ENCODE data around the gene EFHC2. TPM values are rescaled to one million over a fixed set of nuclear protein-coding genes. Genes with fewer than 3 reads are reported as not detected.

Gene EFHC2
- total and polyA plus RNA-seq, 3 donors from 2014 or later: 8.2 to 17.3 (median 14.4) TPM

- Histone ChIP-seq H3K4me3 (no peak overlapping the region), H3K27ac (no peak overlapping the region), H3K36me3 (ENCODE audit: low read depth, missing control alignments) (no peaks in the 10 kb centered on the region), H3K27me3 (no peaks in the 10 kb centered on the region), H3K4me1 (no peaks in the 10 kb centered on the region), H3K9me3 (no peaks in the 10 kb centered on the region)
- DNase-seq: no peak
- no peak for TF ChIP-seq CTCF (IDR thresholded peaks at IDR 0.05)
- no peak for TF ChIP-seq POLR2A (IDR thresholded peaks at IDR 0.05)
- 86 to 88% methylated on average over 7 of the region's 7 CpGs for WGBS, 2 donors
- intact Hi-C loops (cut with DNase I; ENCODE audit: low total_unique reads): no loop called here
These were observed 97.7 kb downstream of the EFHC2 start for GRCh38 chrX:44245733-44246132.

GRCh38 chrX:44244008-44244407 lies 99.5 kb downstream of the EFHC2 start:
- intact Hi-C loops (cut with DNase I; ENCODE audit: low total_unique reads): no loop called here
- no peaks in the 10 kb centered on the region for H3K9me3 ChIP-seq
- TF ChIP-seq CTCF (IDR thresholded peaks at IDR 0.05): peak in 2 of 3 experiments; percentile 16 to 18
- no peak for TF ChIP-seq POLR2A (IDR thresholded peaks at IDR 0.05)
- H3K36me3 ChIP-seq (ENCODE audit: low read depth, missing control alignments): no peaks in the 10 kb centered on the region
- H3K4me1 ChIP-seq: no peaks in the 10 kb centered on the region
- H3K27me3 ChIP-seq: no peaks in the 10 kb centered on the region
- no peak for DNase-seq
- H3K27ac ChIP-seq: no peak overlapping the region
- WGBS, 2 donors: 20 to 47% methylated on average over 1 of the region's 1 CpG
- no peak overlapping the region for H3K4me3 ChIP-seq

GRCh38 chrX:44241546-44241945 lies 101.9 kb downstream of the EFHC2 start:
- 79 to 85% methylated on average over 4 of the region's 4 CpGs for WGBS, 2 donors
- DNase-seq: no peak
- TF ChIP-seq CTCF (IDR thresholded peaks at IDR 0.05) (no peak), POLR2A (IDR thresholded peaks at IDR 0.05) (no peak)
- no peak overlapping the region for H3K27ac ChIP-seq
- H3K4me1 ChIP-seq: no peaks in the 10 kb centered on the region
- no peaks in the 10 kb centered on the region for H3K9me3 ChIP-seq
- H3K36me3 ChIP-seq (ENCODE audit: low read depth, missing control alignments): no peaks in the 10 kb centered on the region
- H3K4me3 ChIP-seq: no peak overlapping the region
- intact Hi-C loops (cut with DNase I; ENCODE audit: low total_unique reads): no loop called here
- no peaks in the 10 kb centered on the region for H3K27me3 ChIP-seq

- H3K27me3 ChIP-seq: no peaks in the 10 kb centered on the region
- H3K9me3 ChIP-seq: no peaks in the 10 kb centered on the region
- H3K36me3 ChIP-seq (ENCODE audit: low read depth, missing control alignments): no peaks in the 10 kb centered on the region
- H3K4me1 ChIP-seq: no peaks in the 10 kb centered on the region
- no peak overlapping the region for H3K4me3 ChIP-seq
- no peak overlapping the region for H3K27ac ChIP-seq
- DNase-seq: no peak
- TF ChIP-seq CTCF (IDR thresholded peaks at IDR 0.05) (no peak), POLR2A (IDR thresholded peaks at IDR 0.05) (no peak)
- WGBS, 2 donors: 83 to 91% methylated on average over 1 of the region's 1 CpG
- intact Hi-C loops (cut with DNase I; ENCODE audit: low total_unique reads): no loop called here
These were observed 103.4 kb downstream of the EFHC2 start for GRCh38 chrX:44240036-44240435.

- H3K27ac ChIP-seq: no peak overlapping the region
- H3K27me3 ChIP-seq: no peaks in the 10 kb centered on the region
- H3K9me3 ChIP-seq: no peaks in the 10 kb centered on the region
- no peak for TF ChIP-seq POLR2A (IDR thresholded peaks at IDR 0.05)
- TF ChIP-seq CTCF (IDR thresholded peaks at IDR 0.05): no peak
- no peaks in the 10 kb centered on the region for H3K36me3 ChIP-seq (ENCODE audit: low read depth, missing control alignments)
- no peak for DNase-seq
- intact Hi-C loops (cut with DNase I; ENCODE audit: low total_unique reads): no loop called here
- no peaks in the 10 kb centered on the region for H3K4me1 ChIP-seq
- no peak overlapping the region for H3K4me3 ChIP-seq
These were observed 104.4 kb downstream of the EFHC2 start for GRCh38 chrX:44239036-44239435.
